Measurements from ENCODE around the gene SUGCT. TPM values are rescaled to one million over a fixed set of nuclear protein-coding genes. Genes with fewer than 3 reads are reported as not detected.
A peak's percentile ranks its signal among the peaks of the same experiment; 100 is the strongest.

SUGCT gene
- total RNA-seq, 1 experiment from 2014 or later = 5.4 TPM

GRCh38 chr7:40865441-40866233, 730.8 kb downstream of the SUGCT start:
- no peaks in the 10 kb centered on the region for H3K9me3 ChIP-seq (ENCODE audit: control insufficient read depth, low read depth, low read length)
- Mint-ChIP-seq H3K36me3 (ENCODE audit: insufficient read depth in 1 of 3, low read depth in 3 of 3) (peaks cover 0 to 4% (median 0%) of the 10 kb centered on the region in 3 experiments; a peak in 3 of 7 replicates), H3K9me3 (peaks cover 0 to 7% of the 10 kb centered on the region in 2 experiments; a peak in 2 of 5 replicates), H3K27me3 (ENCODE audit: low read depth) (no peaks in the 10 kb centered on the region), H3K4me3 (no peak overlapping the region), H3K4me1 (peaks cover 18% of the 10 kb centered on the region in 2 experiments), H3K27ac (peak overlapping the region in 1 of 3 experiments; percentile 26; a peak in 1 of 7 replicates)
- no peak overlapping the region for H2BK12ac ChIP-seq (ENCODE audit: insufficient read length, low read depth, low read length)
- no peaks in the 10 kb centered on the region for H3K79me1 ChIP-seq (ENCODE audit: insufficient read depth, low read depth, low read length, poor library complexity, severe bottlenecking)
- no peak overlapping the region for H4K8ac ChIP-seq (replicated peaks; ENCODE audit: insufficient read length, low read depth, low read length)
- H4K91ac ChIP-seq (ENCODE audit: insufficient read length, low read depth, low read length) = no peak overlapping the region
- H3K23ac ChIP-seq (ENCODE audit: insufficient read length, low read depth, low read length) = no peak overlapping the region
- H2BK5ac ChIP-seq (ENCODE audit: insufficient read length, low read length) = no peak overlapping the region
- H4K5ac ChIP-seq (ENCODE audit: insufficient read length, low read depth, low read length) = no peak overlapping the region
- no CpG with 5 or more reads among the region's 10 CpGs for WGBS (ENCODE audit: extremely low coverage, insufficient read length, low lambda C conversion rate)
- no peak for DNase-seq
- no peaks in the 10 kb centered on the region for H4K20me1 ChIP-seq (ENCODE audit: control insufficient read depth, insufficient read depth, insufficient read length)
- H3K27ac ChIP-seq (ENCODE audit: insufficient read length, low read depth, low read length) = no peak overlapping the region
- no peak overlapping the region for H3K18ac ChIP-seq (ENCODE audit: insufficient read length, low read depth, low read length)
- no peak overlapping the region for H3K4me2 ChIP-seq (ENCODE audit: insufficient read depth, insufficient read length, low read length)
- no peak for TF ChIP-seq CTCF (conservative IDR thresholded peaks at IDR 0.05)
- no peak overlapping the region for H3K14ac ChIP-seq (ENCODE audit: insufficient read depth, low read length)
- H3K23me2 ChIP-seq (ENCODE audit: insufficient read length, low read depth, low read length, poor library complexity, severe bottlenecking) = no peaks in the 10 kb centered on the region
- H3K79me2 ChIP-seq (ENCODE audit: insufficient read depth, low read length) = no peaks in the 10 kb centered on the region
- no peak overlapping the region for H3K9ac ChIP-seq (ENCODE audit: extremely low read depth, insufficient read length, low read length)
- no peaks in the 10 kb centered on the region for H3K27me3 ChIP-seq (ENCODE audit: insufficient read depth, low read length)
- no peak overlapping the region for H2BK120ac ChIP-seq (ENCODE audit: low read depth, low read length, poor library complexity, severe bottlenecking)
- H3K4ac ChIP-seq (ENCODE audit: low read depth, low read length) = no peak overlapping the region
- H2BK15ac ChIP-seq (ENCODE audit: low read depth, low read length) = no peak overlapping the region
- H3K4me1 ChIP-seq (ENCODE audit: insufficient read depth, low read length) = no peaks in the 10 kb centered on the region
- no peak overlapping the region for H3K56ac ChIP-seq (ENCODE audit: insufficient read length, low read depth, low read length)
- no peak overlapping the region for H2AK5ac ChIP-seq (ENCODE audit: insufficient read length, low read length)
- H3T11ph ChIP-seq (ENCODE audit: low read length) = no peak overlapping the region
- no peak overlapping the region for H2BK20ac ChIP-seq (ENCODE audit: low read depth, low read length, poor library complexity, severe bottlenecking)
- no peak overlapping the region for H2AFZ ChIP-seq (ENCODE audit: low read length)
